CMK (cell line): ENCODE results near the gene NQO2.
"Not testable (repeated sequence)": the region's sequence is repeated elsewhere in the genome, so short reads cannot be mapped to it uniquely, and the experiment has no call there.

Experiments
- DNase-seq: peaks from one replicate; pipeline ENCODE4 v3.0.0-alpha.2; 2010; ENCODE audit warnings: low read depth

The NQO2 gene

DNA sequence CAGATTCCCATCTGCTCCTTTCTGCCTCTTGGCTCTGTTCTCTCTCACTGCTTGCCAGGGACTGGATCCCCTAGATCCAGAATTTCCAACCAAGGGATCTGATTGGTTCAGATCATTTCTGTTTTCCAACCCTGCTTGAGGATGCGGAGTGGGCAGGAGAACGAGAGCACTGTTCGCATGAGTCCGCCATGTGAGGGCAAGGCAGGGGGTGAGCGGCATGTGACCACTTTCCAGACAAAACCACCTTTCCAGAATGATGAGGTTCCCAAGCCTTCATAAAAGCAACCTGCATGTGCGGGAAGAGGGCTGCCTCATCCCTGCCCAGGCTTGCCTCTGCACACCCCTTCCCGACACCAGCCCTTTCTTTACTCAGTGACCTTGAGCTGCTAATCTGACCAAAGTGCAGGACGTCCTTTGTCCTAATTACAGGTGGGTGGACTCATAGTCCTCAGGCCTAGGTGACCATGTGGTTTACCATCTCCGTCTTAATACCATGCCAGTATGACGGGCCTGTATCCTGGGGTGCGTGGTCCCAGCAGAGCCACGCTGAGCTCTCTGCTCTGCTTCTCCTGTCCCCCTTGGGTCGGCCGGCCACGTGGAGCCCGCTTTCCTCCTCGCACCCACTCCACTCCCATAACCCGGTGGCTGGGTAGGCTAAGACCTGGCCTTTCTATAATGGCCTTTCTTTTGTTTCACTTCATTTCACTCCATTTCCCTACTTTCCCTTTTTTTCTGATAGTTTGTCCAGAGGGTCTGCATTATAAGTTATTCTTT lies 14.4 kb downstream of the NQO2 start:
- DNase-seq = no peak

DNA sequence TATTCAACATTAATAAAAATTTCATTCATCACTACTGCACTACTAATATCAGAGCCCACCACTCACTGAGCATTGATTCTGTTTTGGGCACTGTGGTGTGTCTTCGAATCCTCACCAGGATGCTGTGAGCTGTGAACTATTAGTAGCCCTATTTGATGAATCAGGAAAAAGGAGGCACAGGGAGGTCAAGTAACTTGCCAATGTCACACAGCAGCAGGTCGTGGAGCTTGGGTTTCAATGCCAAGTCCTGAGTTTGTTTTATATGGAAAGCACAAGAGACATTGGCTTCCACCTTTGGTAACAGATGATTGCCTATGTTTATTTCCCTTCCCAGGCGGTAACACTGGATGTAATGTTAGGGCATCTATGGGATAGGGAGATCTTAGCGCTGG lies 15.0 kb downstream of the NQO2 start:
- DNase-seq = no peak

DNA sequence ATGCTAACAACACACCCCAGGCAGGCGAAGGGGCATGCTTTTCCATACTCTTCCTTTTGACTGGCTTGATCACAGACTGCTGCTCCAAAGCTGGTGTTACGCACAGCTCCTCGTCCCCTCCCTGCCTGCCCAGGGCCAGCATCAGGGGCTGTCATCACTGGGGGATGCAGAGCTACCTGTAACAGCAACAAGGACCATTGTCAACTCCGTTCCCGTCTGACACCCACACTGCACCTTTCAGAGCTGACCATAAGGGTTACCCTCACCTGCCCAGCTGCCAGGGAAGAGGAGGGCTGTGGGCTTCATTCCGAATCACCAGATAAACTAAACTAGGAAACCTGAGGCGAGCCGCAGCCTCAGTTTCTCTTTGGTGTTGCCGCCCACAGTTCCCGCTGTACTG lies 15.4 kb downstream of the NQO2 start:
- no peak for DNase-seq

DNA sequence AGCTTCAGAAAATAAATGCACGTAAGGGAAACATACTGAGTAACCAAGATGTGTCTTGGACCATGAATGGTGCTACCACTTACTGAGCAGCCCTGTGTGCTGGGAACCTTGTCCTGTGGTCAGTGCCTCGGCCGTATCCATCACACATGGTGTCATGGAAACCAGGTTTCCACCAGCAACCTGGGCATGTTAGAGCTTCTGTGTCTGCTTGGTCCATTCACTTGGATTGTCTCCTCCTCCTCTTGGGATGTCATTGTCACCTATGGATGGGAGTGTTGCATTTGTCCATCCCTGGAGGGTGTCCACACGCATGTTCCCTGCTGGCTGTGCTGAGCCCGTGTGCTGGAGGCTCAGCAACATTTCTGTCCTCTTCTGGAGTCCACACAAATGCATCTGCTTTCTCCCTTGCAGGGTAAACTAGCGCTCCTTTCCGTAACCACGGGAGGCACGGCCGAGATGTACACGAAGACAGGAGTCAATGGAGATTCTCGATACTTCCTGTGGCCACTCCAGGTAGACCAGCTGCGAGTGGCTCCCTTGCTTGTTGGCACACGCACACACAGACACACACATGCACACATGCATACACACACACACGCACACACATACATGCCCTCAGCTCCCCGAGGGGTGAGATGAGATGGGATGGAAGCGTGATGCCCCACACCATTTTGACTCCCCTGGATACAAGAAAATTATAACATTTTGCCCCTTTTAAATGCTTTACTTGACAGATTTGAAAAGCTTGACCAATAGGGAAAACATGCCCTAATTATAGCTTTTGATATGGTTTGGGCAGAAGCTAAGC lies 17.0 kb downstream of the NQO2 start:
- DNase-seq = no peak

DNA sequence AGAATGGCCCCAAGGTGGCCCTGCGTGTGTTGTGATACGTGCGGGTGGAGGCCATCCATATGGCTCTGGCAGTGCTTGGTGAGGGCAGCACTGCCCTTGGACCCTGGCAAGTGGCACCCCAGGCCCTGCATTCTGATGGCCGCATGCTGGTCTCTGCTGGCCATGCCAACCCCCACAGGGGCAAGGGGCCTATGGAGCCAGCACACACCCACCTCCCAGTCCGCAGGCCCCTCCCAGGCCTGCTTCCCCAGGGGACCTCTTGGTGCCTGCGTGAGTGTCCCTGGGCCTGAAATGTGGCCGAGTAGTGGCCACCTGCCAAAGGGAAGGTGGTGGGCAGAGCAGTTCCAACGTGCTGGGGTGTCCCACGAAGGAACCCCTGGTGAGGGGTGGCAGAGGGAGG lies 17.6 kb downstream of the NQO2 start:
- no peak for DNase-seq

DNA sequence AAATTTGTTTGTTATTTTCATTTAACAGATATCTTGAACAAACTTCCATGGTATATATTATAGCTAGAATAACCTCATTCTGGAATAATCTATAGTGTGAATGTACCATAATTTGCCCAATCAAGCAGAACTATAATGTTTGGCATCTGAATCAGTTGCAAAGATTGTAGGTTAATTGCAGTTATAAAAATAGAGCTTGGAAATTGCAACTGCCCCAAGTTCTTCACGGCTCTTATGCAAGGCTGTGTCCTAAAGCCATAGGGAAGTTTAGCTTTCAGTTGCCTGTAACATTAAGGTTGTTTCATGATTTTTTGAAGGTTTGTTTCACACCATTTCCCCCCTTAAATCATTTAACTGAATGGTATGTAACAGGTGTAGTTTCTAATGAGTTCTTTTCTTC lies 19.4 kb downstream of the NQO2 start:
- no peak for DNase-seq

DNA sequence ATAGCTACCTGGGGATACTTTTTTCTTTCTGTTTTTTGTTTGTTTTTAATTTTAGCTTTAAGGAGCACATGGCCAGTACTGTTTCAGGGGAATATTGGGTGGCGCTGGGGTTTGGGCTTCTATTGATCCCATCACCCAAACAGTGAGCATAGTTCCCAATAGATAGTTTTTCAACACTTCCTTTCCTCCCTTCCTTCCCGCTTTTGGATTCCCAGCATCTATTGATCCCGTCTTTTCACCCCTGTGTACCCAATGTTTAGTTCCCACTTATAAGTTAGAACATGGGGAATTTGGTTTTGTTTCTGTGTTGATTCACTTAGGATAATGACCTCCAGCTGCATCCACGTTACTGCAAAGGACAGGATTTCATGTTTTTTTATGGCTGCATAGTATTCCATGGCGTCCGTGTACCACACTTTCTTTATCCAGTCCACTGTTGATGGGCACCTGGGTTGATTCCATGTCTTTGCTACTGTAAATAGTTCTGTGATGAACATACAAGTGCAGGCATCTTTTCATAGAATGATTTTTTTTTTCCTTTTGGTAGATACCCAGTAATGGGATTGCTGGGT lies 20.1 kb downstream of the NQO2 start:
- no peak for DNase-seq

DNA sequence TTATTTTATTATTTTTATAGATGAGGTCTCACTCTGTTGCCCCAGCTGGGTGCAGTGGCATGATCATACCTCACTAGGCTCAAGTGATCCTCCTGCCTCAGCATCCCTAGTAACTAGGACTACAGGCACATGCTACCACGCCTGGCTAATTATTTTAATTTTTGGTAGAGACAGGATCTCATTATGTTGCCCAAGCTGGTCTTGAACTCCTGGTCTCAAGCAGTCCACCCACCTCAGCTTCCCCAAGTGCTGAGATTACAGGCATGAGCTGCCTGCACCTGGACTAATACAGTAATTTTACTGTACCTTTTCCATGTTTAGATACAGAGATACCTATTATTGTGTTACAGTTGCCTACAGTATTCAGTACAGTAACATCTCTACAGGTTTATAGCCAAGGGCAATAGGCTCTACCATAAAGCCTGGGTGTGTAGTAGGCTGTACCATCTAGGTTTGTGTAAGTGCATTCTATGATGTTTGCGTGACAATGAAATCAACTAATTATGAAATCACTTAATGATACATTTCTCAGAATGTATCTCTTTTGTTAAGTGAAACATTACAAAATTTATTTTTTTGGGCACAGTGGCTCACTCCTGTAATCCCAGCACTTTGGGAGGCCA lies 21.4 kb downstream of the NQO2 start:
- DNase-seq = not testable (repeated sequence)

DNA sequence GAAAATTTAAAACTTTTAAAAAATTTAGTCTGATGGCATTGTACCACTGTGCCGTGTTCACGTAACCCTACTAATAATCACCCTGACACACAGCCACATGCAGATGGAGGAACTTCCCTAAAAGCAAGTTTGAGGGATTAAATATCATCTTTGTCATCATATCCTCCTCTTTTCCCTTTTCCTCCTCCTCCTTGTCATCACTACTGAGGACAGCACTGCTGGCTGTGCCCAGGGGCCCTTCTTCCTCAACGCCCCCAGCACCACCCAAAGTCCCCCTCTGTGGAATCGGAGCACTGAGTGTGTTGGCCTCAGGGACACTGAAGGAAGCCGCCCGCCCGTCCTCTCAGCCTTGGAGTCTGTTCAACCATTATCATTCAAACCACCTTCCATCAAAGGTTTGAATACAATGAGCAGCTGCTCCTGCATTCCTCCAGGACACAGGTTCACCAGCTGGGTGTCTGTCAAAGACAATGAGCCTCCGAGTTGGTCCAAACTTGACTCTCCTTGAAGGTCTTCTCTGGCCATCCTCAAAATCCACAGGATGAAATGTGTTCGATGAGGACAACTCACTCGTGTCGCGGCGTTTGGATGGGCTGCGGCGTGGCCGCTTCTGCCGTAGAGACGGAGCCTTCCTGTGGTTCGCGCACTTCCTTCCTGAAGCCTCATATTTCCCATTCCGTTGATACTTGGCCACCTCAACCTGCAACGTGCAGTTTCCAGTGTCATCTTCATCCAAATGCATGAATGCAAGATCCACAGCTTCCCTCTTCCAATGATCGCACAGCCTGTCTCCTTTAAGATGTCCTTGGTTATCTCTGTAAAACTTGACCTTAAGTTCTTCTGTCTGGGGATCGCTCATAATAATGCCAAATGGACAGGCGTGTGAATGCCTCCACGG lies 23.3 kb downstream of the NQO2 start:
- no peak for DNase-seq

DNA sequence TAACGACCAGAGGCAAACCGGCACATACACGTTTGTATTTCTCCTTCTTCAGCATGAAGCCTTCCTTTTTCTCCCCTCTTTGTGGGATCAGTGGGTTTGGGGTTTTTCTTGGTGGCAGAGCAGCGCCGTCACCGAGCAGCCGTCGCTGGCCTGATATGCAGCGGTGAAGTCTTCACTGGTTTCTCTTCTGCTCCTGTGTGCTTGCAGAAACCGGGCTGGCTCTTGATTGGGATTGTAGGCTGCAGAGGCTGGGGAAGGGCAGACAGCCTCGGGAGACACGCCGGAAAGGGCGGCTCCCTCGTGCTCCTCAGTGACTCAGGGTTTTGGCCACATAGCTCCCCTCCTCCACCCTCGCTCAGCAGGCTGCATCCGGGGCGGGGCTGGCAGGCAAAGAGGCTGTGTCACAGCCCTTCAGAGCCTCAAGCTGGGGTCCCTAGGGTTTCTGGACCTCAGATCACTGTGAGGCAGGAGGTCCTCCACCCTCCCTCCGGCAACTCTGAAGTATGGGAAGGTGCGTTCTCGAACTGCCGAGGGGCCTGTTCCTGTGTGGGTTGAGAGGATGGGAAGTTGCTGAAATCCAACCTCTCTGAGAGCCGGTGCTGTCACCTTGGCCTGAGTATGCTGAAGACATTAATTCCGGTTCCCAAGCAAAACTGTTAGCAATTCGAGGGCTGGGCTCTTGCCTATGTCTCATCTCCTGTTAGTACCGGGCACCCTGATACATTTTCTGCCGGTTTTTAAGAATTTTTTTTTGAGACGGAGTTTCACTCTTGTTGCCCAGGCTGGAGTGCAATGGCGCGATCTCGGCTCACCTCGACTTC lies 24.2 kb downstream of the NQO2 start:
- peak; percentile 90 for DNase-seq

DNA sequence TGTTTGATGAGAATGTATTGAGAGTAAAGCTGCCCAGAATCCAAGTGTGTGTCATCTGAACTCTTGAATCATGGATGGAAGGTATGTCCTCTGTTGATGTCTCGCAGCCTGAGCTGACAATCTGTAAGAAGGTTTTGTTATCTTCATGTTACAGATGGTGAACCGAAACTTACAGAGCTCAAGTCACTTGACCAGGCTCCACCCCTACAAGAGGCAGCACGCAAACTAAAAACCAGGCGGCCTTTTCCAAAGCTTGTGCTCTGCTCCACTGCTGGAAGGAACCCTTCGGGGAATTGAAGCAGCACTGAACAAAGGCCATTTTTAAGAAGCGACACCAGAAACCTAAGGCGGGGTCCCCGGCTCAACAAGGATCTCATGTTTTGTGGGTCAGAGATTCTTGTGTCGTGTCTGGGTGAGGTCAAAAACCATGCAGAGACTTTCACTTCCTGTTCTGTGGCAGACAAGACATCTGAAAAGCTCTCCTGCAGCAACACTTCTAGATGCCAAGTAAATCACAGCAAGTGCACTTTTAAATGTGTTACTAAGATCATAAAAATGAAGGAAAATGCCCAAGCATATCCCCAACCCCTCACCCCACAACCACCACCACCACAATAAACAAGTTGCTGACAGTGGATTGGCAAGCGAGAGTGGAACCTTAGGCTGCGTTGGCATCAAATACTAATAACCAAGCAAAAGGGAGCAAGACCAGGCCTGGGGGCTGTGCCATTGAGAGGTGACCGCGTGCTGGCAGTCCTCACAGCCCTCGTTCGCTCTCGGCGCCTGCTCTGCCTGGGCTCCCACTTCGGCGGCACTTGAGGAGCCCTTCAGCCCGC lies 27.3 kb downstream of the NQO2 start:
- DNase-seq = peak; percentile 62

DNA sequence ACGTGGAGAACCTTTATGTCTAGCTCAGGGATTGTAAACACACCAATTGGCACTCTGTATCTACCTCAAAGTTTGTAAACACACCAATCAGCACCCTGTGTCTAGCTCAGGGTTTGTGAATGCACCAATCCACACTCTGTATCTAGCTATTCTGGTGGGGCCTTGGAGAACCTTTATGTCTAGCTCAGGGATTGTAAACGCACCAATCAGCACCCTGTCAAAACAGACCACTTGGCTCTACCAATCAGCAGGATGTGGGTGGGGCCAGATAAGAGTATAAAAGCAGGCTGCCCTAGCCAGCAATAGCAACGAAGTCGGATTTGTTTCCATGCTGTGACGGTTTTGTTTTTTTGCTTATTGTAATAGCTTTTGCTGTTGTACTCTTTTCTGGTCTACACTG lies 28.5 kb downstream of the NQO2 start:
- not testable (repeated sequence) for DNase-seq

DNA sequence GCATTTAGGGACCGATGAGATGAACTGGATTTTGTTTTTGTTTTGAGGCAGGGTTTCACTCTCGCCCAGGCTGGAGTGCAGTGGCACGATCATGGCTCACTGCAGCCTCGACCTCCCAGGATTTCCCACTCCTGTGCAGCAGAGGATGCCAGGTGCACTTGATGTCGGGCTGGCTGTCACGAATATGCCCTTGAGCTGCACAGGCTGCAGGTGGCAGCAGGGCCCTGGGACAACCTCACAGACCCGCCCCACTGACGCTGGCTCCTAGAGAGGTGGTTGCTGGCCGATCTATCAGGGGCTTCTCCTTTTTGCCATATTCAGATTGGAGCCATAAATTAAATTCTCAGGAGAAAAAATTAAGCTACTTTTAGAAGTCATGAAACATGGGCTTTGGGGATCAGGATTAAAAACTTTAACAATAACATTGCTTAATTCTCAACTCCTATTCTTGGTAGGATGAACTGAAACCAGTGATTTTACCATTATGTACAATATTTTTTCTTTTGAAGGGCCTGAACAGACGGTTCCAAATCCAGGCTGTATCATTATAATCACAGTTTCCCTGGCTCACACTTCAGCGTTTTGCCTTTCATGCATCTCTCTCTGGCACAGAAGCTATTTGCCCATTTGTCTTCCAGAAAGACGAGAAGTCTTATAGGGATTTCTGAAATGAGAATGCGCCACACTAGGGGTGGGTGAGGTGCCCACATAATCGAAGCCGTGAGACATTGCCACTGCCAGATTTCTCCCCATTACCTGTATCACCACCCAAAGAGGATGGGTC lies 32.4 kb downstream of the NQO2 start:
- no peak for DNase-seq

DNA sequence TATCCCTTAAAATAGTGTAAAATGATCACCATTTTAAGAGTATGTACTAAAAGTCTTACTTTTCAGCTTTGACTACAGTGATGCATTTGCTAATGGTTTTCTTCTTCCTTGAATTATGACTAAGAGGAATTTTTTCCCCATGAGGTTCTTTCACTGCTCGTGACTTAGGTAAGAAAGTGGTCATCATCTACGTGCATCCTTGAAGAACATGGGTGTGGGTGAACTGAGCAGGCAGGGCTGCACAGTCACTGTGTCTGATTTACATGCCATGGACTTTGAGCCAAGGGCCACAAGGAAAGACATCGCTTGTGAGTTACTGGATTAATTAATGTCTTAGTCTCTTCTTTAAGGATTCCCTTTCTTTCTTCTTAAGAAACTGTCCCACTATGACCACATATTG lies 33.3 kb downstream of the NQO2 start:
- no peak for DNase-seq

DNA sequence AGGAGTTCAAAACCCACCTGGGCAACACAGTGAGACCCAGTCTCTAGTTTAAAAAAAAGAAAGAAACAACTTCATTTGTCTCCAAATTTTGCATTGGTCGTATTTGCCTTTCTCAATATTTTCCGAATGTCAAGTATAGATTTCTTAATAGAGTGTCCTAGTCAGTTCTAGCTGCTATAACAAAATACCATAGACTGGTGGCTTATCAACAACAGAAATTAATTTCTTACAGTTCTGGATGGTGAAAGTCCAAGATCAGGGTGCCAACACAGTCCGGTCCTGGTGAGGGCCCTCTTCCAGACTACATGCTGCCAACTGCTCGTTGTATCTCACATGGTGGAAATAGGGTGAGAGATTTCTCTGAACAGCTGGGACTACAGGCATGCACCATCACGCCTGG lies 34.0 kb downstream of the NQO2 start:
- no peak for DNase-seq

DNA sequence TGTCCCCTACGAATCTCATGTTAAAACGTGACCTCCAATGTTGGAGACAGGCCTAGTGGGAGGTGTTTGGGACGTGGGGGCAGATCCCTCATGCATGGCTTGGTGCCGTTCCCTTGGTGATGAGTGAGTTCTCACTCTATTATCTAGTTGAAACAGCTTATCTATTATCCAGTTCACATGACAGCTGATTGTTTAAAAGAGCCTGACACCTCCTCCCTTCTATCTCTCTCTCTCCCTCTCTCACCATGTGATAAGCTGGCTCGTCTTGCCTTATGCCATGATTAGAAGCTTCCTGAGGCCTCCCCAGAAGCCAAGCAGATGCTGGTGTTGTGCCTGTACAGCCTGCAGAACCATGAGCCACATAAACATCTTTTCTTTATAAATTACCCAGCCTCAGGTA lies 35.7 kb downstream of the NQO2 start:
- no peak for DNase-seq

DNA sequence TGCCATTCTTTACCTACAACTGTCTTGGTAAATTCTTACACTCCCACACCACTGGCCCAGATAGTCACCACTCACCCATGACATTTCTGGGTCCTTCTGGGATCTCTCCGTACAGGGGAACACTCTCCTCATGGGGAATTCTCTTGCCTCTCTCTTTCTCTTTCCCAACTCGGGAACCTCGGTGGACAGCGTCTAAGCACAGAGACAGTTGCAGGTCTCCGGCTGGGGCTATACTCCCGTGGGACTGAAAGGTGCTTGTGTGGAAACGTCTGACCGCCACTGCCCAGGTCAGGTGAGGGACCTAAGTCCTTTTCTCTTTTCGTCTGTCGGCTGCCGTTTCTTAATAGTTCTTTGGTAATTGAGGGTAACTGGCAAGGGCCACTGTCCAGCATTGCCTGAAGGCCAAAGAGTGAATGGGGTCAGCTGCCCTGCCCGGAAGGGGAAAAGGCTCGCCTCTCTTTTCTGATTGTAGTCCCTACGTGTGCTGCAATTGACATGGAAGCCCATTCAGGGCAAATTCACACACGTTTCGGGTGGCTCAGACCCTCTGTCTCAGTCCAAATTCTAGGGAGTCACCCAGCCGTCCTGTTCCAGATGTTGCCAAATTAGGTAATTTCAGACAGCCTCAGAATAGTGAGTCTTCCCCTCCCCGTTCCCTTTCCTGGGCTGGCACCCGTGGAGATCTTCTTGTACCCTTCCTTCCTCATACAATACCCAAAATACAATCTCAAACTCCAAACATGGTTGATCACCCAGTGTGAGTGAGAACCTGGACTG lies 37.4 kb downstream of the NQO2 start:
- DNase-seq = no peak

DNA sequence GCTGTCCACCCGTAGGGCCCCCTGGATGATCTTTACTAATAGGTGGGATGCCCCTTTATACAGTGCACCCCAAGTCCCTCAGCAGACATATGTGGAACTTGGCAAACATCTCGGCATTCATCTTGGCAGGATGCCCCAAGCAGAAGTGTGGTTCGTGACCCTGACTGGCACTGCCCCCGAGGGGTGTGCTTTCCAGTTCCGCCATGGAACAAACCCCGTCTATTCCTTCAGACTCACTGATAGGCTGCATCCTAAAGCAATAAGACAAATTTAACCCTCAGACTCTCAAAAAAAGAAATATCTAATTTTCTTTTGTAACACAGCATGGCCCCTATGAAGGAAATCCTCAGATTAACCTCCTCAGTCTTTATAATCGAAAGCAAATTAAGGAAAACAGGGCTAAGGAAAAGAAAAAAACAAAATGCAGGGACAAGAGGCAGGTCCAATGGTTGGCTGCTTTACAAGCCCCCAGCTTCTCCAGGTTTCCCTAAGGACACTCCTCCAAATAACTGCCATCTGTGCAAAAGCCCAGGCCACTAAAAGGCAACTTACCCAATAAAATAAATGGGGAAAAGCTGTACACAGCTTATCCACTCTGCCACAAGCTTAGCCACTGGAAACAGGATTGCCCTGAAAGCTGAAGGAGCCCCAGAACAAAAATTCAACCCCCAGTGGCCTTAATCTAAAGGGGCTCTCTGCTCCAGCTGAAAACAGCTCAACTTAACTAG lies 38.1 kb downstream of the NQO2 start:
- DNase-seq = no peak
